DND-41 (cell line): ENCODE data around the gene TUBAL3.

Experiments used
- ATAC-seq: fragments of 200-7000 bp; cut with Tn5 transposase; 3 replicates; pipeline ENCODE4 v1.9.1; 2021; ENCODE audit warnings: low read depth; ENCODE audit not compliant: insufficient read depth
- DNase-seq: peaks from one replicate; pipeline ENCODE4 v3.0.0-alpha.2; 2020
- H2AFZ ChIP-seq: 2 replicates; pipeline ENCODE4 v1.6.0; 2012; ENCODE audit warnings: low read depth, low read length
- H3K27ac ChIP-seq: 2 replicates; pipeline ENCODE4 v1.5.1; 2012; ENCODE audit warnings: low read length, inconsistent platforms
- H3K27me3 ChIP-seq: fragments of 200-600 bp; sonication (generic); 2 replicates; pipeline ENCODE4 v1.6.0; 2012; ENCODE audit warnings: low read length, mild to moderate bottlenecking, inconsistent platforms; ENCODE audit not compliant: insufficient read depth, poor library complexity
- H3K36me3 ChIP-seq: 2 replicates; pipeline ENCODE4 v1.5.1; 2012; ENCODE audit warnings: low read length, inconsistent platforms; ENCODE audit not compliant: insufficient read depth
- H3K4me1 ChIP-seq: 2 replicates; pipeline ENCODE4 v1.5.1; 2012; ENCODE audit warnings: mild to moderate bottlenecking, low read length; ENCODE audit not compliant: insufficient read depth
- H3K4me2 ChIP-seq: 2 replicates; pipeline ENCODE4 v1.6.0; 2012; ENCODE audit warnings: mild to moderate bottlenecking, moderate library complexity, low read length, inconsistent platforms; ENCODE audit not compliant: insufficient read depth
- H3K4me3 ChIP-seq, 2 experiments: fragments of 200-600 bp in 1 of 2; shearing (Covaris generic) in 1 of 2; 2 replicates each; pipeline ENCODE4 v1.5.1; 2012 to 2016; ENCODE audit warnings: inconsistent platforms in 2 of 2, low read length in 2 of 2, mild to moderate bottlenecking in 2 of 2, low read depth in 1 of 2, moderate library complexity in 1 of 2
- H3K79me2 ChIP-seq: 2 replicates; pipeline ENCODE4 v1.6.0; 2012; ENCODE audit warnings: low read length, inconsistent platforms; ENCODE audit not compliant: insufficient read depth
- H3K9ac ChIP-seq: 2 replicates; pipeline ENCODE4 v1.6.0; 2012; ENCODE audit warnings: low read depth, mild to moderate bottlenecking, inconsistent platforms, low read length, moderate library complexity
- H3K9me3 ChIP-seq: 2 replicates; pipeline ENCODE4 v1.5.1; 2012; ENCODE audit warnings: low read length, moderate library complexity, mild to moderate bottlenecking, inconsistent platforms; ENCODE audit not compliant: insufficient read depth, severe bottlenecking
- H4K20me1 ChIP-seq: 2 replicates; pipeline ENCODE4 v1.6.0; 2012; ENCODE audit warnings: low read length; ENCODE audit not compliant: insufficient read depth
- EZH2 ChIP-seq: IDR thresholded peaks from 3 replicates; pipeline ENCODE4 v1.6.1; 2012; ENCODE audit warnings: borderline replicate concordance, low read depth, mild to moderate bottlenecking, moderate library complexity, low read length, inconsistent platforms; ENCODE audit not compliant: severe bottlenecking
- TF ChIP-seq, protein P1 (sequence below): IDR thresholded peaks from 2 replicates; pipeline ENCODE4 v1.5.1; 2012; ENCODE audit warnings: borderline replicate concordance, low read length, moderate library complexity, mild to moderate bottlenecking; ENCODE audit not compliant: poor library complexity, severe bottlenecking; ENCODE audit errors: extremely low read depth

The TUBAL3 gene

DNA sequence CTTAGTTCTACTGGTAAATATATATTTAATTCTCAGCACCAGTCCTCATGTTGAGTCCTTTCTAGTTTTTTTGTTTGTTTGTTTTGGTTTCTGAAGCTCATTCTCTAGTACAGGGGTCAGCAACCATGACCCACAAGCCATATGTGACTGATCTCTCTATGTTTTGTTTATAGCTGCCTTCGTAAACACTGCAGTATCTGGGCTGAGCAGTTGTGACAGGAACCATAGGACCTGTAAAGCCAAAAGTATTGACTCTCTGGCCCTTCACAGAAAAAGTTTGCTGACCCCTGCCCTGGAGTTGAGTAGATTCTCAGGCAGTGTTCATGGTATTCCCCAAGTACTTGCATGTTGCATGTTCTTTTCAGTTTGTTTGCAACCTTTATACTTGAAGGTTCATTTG, 28.6 kb upstream of the TUBAL3 start:
- H2AFZ ChIP-seq: no peak overlapping the region
- ATAC-seq (no peak), DNase-seq (no peak)
- H3K9ac ChIP-seq: no peak overlapping the region
- no peaks in the 10 kb centered on the region for H3K27me3 ChIP-seq
- peaks cover 31% of the 10 kb centered on the region; the same call in 1 of the 2 replicates for H3K79me2 ChIP-seq
- H3K36me3 ChIP-seq: peaks cover 36% of the 10 kb centered on the region
- H4K20me1 ChIP-seq: peaks cover 23% of the 10 kb centered on the region
- H3K4me2 ChIP-seq: no peak overlapping the region
- TF ChIP-seq, protein P1, sequence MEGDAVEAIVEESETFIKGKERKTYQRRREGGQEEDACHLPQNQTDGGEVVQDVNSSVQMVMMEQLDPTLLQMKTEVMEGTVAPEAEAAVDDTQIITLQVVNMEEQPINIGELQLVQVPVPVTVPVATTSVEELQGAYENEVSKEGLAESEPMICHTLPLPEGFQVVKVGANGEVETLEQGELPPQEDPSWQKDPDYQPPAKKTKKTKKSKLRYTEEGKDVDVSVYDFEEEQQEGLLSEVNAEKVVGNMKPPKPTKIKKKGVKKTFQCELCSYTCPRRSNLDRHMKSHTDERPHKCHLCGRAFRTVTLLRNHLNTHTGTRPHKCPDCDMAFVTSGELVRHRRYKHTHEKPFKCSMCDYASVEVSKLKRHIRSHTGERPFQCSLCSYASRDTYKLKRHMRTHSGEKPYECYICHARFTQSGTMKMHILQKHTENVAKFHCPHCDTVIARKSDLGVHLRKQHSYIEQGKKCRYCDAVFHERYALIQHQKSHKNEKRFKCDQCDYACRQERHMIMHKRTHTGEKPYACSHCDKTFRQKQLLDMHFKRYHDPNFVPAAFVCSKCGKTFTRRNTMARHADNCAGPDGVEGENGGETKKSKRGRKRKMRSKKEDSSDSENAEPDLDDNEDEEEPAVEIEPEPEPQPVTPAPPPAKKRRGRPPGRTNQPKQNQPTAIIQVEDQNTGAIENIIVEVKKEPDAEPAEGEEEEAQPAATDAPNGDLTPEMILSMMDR: no peak
- no peak for TF ChIP-seq EZH2
- no peak overlapping the region for H3K4me3 ChIP-seq
- no peak overlapping the region for H3K27ac ChIP-seq
- peaks cover 4% of the 10 kb centered on the region; the same call in 1 of the 2 replicates for H3K4me1 ChIP-seq
- no peaks in the 10 kb centered on the region for H3K9me3 ChIP-seq

DNA sequence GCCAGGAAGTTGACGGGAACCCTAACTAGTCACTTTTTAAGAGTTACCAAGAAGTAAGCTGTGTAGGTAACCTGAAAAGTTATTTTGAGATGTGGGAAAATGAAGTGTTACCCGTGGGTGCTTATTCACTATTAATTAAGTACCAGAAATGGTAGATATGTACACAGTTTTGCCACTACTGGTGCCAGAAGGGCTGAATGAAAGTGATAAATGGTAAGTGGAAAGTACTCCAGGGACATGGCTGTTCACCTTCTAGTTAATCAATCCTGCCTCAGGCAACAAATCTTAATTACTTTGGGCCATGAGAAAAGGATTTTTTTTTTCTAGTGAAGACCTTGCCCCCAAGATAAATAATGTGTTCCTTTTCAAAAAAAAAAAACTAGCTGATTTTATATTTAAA, 23.5 kb upstream of the TUBAL3 start:
- Histone ChIP-seq H3K9ac (no peak overlapping the region), H3K4me2 (no peak overlapping the region), H2AFZ (no peak overlapping the region), H4K20me1 (peaks cover 31% of the 10 kb centered on the region; the same call in 1 of the 2 replicates), H3K4me1 (no peaks in the 10 kb centered on the region; the same call in 1 of the 2 replicates), H3K79me2 (peaks cover 58% of the 10 kb centered on the region), H3K27me3 (no peaks in the 10 kb centered on the region), H3K36me3 (peaks cover 41% of the 10 kb centered on the region), H3K9me3 (no peaks in the 10 kb centered on the region), H3K4me3 (no peak overlapping the region), H3K27ac (no peak overlapping the region)
- DNase-seq (no peak), ATAC-seq (no peak)
- no peak for TF ChIP-seq EZH2
- TF ChIP-seq, protein P1: no peak

DNA sequence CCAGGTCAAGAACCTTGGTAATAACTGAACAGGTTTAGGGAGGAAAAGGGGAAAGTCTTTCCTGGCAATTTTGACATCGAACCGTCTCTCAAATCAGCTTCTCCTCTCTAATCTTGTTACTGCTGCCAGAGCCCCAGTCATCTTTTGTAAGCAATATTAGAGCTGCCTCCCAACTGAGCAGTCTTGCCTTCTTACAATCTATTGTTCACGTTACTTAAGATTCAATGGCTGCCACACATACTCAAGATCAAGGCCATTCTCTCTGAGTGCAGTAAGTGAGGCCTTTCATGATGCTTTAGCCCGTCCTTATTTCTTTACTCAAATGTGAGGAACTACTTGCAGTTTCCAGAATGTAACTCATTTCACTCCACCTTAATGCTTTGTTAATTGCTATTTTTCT, 20.1 kb upstream of the TUBAL3 start:
- H3K27ac ChIP-seq: no peak overlapping the region
- ATAC-seq (no peak), DNase-seq (no peak)
- H3K36me3 ChIP-seq: peaks cover 24% of the 10 kb centered on the region
- H3K4me2 ChIP-seq: no peak overlapping the region
- no peak overlapping the region for H3K9ac ChIP-seq
- H4K20me1 ChIP-seq: peaks cover 42% of the 10 kb centered on the region; the same call in 1 of the 2 replicates
- TF ChIP-seq, protein P1: no peak
- no peak for TF ChIP-seq EZH2
- H2AFZ ChIP-seq: no peak overlapping the region
- H3K4me1 ChIP-seq: no peaks in the 10 kb centered on the region; the same call in 1 of the 2 replicates
- H3K27me3 ChIP-seq: no peaks in the 10 kb centered on the region
- H3K4me3 ChIP-seq: no peak overlapping the region
- H3K9me3 ChIP-seq: no peaks in the 10 kb centered on the region
- H3K79me2 ChIP-seq: peaks cover 82% of the 10 kb centered on the region
